DLD1 (cell line): ENCODE measurements around the gene EMC1.
"Not testable (repeated sequence)": the region's sequence is repeated elsewhere in the genome, so short reads cannot be mapped to it uniquely, and the experiment has no call there.

Experiments used
- in situ Hi-C: cut with HindIII; loops from 2 replicates; pipeline ENCODE4 v1.10.0; 2017; ENCODE audit warnings: low sequenced_read_pairs

The EMC1 gene

DNA sequence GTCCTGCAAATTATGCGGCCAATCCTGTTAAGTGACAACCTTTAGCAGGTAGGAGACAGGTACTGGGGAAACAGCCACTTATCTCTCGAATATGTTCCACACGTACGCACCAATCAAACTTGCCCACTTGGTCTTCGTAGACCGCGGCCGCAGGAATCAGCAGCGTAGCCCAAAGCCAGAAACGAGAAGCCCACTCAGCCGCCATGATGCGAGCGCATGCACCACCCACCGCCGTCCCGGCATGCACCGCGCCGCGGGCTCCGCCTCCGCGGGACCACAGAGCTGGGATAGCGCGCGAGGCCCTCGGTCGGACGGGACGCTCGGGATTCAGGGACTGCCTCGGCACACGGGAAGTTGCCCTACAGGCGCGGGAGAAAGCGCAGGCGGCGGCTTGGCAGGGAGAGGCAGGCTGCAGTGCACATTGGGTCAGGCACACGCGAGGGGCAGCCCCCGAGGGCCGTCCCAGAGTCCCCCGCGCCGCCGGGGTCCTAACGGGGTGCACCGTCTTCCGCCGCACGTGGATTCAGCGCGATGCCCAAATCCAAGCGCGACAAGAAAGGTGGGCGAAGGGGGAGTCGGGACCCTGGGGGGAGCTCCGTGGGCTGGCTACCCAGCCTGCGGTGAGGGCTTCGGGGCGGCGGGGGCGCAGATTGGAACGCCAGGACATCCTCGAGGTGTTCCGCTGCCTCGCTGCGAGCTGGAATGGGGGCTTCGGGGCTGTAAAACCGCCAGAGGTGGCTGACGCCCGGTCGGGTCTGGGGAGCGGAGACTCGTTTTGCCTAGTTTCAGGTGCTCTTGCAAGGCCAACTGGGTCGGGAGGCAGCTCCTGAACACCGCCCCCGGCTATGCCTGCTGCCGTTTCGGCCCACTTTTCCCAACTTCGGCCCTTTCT lies at the start of gene EMC1, which contains the start of gene MRTO4:
EMC1 (minus strand) TSS at position 220 of the 892 bp plus-strand sequence; CDS start at position 205, 15 bp downstream.
MRTO4 (plus strand) TSS at position 501 of the 892 bp plus-strand sequence; CDS start at position 532, 31 bp downstream.
- in situ Hi-C loops = no loop called here

DNA sequence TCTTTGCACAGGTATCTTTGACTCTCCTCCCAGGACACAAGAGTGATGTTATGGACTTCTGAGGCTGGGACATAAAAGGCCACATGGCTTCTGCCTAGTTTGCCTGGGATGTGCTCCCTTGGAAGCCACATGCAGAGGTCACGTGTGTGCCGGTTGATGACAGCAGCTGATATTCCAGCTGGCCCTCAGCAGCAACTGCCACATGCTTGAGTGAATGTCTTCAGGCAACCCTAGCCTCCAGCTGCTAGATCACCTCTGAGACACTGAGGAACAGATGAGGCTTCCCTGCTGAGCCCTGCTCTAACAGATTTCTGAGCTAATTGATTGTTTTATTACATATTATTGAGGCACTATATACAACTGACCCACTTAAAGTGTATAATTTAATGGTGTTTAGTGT lies 48.9 kb upstream of the EMC1 start:
- in situ Hi-C loops = no loop called here

DNA sequence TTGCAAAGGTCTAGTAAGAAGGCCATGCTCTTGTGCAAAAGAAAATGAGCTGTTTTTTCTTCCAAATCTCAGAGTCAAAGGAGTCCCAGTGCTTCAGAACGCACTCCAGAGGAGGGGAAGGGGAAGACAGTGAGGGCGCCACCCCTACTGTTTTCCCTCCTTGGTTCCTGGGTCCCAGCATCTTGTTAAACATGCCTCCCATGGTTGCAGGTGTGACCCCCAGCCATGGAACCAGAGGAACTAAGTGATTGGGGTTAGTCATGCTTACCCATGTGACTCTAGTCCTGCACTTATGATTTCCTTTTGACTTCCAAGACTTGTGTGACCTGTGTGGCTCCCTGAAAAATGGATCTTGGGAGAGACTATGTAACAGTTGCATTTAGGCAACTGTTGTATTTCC lies 43.3 kb upstream of the EMC1 start:
- in situ Hi-C loops = no loop called here

DNA sequence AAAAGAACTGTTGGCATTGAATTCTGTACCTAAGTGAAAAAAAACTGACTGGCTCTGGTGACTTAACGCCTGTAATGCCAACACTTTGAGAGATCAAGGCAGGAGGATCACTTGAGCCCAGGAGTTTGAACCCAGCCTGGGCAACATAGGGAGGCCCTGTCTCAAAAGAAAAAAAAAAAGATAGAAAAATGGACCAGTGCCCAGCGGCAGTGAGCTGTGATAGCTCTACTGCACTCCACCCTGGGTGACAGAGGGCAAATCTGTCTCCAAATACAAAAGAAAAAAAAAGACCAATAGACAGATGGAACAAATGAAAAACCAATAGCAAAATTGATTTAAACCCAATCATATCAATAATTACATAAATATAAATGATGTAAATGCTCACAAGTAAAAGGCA lies 37.9 kb upstream of the EMC1 start:
- in situ Hi-C loops = no loop called here

DNA sequence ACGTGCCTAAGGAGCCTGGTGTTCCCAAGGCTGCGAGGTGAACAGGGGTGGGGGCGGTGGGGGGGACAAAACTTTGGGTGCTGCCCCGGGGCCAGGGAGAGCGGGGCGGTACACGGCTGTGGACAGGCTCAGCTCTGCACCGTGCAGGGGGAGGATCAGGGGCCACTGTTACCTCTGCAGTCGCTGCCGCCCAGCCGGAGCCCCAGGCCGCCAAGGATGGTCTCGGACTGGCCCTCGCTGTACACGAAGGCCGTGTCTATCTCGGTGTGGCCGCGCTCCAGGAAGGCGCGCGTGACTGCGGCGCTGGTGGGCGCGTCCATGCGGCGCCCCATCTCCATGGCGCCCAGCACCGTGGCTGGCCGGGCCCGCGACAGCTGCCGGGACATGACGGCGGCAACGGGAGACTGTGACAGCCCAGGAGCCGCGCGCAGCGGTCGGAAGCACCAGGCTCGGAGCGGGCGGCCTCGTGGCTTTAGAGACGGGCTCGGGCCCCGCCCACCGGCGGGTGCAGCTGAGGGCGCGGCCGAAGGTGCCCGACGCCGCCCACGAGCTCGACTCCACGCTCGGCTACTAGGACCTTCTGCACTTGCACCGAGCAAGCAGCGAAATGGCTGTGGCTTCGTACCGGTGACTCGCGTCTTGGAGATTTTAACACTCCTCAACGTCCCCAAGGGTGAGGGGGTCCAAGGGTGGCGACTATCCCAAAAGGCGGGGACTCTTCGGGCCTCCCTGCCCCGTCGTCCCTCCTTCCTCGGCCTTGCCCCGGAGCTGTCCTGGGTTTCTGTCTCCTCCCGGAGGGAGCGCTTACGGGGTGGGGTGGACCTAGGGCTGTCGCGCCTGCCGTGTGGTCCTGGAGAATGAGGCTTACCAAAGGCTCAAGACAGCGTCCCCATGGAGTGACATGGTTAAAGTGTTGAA lies 37.3 kb upstream of the EMC1 start, which contains the start of gene AKR7A3:
AKR7A3 (minus strand) TSS at position 447 of the 918 bp plus-strand sequence; CDS start at position 386, 61 bp downstream.
- in situ Hi-C loops = not testable (repeated sequence)

DNA sequence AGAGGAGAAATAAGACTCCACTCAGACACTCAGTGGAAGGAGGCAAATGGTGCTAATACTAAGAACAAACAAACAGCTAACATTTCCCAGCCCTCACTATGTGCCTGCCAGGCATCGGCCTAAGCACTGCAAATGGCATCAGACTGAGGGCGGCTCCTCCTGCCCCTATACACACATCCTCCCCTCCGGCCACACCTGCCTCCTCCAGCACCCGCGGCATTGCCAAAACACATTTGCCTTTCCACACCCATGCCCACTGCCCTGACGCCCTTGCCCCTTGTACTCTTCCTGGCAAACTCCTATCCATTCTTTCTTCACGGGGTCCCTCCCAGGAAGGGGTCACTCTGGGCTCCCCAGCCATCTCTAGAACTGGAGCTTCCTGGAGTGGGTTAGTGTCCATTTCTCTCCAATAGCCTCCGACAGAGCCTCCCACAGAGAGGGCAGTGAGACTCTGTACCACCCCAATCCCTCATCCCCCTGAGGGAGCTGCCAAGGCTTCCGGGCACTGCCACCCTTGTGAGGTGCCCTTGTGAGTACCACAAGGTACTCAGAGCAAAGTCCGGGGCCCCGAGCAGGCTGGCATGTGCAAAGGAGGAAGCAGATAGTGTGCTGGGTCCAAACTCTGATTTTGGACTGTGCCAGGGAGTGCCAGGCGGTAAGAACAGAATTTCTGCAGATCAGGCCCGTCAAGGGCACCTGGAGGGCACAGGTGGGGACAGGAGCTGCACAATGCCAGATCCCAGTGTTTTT lies 36.3 kb upstream of the EMC1 start:
- in situ Hi-C loops = no loop called here

DNA sequence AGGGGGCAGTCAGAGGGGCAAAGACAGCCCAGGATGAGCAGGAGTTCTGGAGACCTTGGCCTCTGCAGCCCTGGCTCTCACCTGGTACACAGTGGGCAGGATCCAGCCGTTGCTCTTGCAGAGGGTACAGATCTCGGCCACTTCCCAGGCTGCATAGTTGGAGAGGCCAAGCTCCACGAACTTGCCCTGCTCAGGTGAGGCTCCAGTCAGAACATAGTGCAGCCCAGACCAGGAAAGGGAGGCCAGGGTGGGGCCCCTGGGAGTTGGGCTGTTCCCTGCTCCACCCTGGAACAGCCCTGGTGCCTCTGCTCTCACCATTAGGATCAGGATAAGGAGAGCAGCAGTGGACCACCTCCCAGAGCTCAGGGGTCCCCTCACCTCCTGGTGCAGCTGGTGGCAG lies 34.5 kb upstream of the EMC1 start:
- in situ Hi-C loops = not testable (repeated sequence)

DNA sequence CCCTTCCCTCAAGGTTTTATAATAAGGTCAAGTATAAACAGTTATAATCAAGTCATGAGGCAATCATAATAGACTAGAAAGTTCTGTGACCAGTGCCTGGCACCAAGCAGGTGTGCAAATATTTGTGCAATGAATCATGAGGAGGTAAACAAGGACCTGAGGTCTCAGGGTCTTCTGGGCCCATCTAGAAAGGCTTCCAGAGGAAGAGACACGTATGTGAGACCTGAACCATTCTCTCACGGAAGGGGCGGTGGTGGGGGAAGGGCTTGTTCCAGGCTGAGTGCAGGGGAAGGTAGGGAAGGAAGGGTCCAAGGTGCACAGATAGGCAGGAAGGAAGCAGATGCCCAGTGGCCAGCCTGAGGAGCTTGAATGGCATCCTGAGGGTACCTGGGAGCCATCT lies 34.0 kb upstream of the EMC1 start:
- in situ Hi-C loops = not testable (repeated sequence)

DNA sequence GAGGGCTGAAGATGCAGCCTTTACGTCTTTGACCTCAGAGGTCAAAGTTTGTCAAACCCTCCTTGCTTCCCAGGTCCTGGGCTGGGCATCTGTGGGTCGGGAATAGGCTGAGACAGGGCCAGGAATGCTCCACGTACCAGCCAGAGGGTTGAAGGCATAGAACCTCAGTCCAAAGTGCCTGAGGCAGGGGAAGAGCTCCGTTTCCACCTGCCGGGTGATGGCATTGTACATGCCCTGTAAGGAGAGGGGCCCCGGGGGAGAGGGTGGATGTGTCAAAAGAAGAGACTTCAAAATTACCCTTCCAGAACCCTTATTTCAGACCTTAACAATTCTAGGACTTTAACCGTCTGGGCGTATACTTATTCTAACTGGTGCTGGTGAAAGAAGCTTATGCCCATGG lies 33.6 kb upstream of the EMC1 start:
- in situ Hi-C loops = no loop called here

DNA sequence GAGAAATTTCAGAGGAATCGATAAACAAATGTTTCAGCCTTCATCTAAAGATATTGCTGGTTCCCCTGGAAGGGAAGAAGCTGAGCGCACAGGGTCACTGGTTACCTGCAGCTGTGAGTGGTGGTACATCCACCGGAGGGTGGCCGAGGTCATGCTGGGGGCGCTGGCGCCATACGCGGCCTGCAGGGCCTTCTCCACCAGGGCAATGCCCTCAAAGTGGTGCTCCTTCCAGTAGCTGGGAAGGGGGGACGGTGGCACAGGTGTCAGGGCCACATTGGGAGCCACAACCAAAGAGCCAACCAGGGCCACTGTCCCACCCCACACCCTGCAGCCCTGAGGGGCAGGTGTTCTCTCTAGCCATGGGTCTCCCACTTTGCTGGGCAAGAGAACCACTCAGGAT lies 32.6 kb upstream of the EMC1 start:
- in situ Hi-C loops = no loop called here

DNA sequence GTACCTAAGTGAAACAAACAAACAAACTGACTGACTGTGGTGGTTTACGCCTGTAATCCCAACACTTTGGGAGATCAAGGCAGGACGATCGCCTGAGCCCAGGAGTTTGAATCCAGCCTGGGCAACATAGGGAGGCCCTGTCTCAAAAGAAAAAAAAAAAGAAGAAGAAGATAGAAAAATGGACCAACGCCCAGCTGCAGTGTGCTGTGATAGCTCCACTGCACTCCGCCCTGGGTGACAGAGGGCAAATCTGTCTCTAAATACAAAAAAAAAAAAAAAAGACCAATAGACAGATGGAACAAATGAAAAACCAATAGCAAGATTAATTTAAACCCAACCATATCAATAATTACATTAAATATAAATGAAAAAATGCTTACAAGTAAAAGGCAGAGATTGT lies 23.3 kb upstream of the EMC1 start:
- in situ Hi-C loops = no loop called here

DNA sequence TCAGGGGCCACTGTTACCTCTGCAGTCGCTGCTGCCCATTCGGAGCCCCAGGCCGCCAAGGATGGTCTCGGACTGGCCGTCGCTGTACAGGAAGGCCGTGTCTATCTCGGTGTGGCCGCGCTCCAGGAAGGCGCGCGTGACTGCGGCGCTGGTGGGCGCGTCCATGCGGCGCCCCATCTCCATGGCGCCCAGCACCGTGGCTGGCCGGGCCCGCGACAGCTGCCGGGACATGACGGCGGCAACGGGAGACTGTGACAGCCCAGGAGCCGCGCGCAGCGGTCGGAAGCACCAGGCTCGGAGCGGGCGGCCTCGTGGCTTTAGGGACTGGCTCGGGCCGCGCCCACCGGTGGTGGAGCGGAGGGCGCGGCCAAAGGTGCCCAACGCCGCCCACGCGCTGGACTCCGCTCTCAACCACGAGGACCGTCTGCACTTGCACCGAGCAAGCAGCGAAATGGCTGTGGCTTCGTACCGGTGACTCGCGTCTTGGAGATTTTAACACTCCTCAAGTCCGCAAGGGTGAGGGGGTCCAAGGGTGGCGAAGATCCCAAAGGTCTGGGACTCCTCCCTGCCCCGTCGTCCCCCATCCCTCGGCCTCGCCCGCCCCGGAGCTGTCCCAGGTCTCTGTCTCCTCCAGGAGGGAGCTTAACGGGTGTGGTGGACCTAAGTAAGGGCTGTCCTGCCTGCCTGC lies 22.7 kb upstream of the EMC1 start:
- in situ Hi-C loops = not testable (repeated sequence)

DNA sequence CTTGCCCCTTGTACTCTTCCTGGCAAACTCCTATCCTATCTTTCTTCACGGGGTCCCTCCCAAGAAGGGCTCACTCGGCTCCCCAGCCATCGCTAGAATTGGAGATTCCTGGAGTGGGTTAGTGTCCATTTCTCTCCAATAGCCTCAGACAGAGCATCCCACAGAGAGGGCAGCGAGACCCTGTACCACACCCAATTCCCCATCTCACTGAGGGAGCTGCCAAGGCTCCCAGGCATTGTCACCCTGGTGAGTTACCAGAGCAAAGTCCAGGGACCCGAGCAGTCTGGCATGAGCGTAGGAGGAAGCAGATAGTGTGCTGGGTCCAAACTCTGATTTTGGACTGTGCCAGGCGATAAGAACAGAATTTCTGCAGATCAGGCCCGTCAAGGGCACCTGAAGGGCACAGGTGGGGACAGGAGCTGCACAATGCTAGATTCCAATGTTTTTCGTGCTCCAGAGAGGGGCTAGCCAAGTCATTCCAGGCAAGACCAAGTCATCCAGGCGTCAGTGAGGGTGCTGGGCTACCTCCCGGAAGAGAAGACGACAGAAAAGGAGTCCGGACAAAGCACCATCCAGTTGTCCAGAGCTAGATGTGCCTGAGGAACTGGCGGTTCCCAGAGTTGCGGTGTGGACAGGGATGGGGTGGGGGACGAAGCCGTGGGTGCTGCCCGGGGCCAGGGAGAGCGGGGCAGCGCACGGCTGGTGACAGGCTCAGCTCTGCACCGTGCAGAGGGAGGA lies 22.0 kb upstream of the EMC1 start:
- in situ Hi-C loops = no loop called here

DNA sequence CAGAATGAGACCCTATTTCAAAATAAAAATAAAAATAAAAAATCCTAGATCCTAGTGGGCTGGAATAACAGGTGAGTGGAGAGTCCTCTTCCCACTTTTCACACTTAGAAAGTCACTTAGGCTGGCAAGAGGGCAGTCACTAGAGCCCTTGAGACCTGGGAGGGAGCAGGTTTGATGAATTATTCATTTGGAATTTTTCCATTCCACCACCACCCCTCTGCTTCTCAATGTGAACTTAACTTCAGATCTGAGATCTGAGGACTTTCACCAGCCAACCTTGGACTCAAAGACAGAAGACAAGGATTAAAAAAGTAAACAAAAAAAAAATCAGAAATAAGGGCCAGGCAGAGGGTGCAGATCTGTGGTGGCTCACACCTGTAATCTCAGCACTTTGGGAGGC lies 20.7 kb upstream of the EMC1 start:
- in situ Hi-C loops = no loop called here

DNA sequence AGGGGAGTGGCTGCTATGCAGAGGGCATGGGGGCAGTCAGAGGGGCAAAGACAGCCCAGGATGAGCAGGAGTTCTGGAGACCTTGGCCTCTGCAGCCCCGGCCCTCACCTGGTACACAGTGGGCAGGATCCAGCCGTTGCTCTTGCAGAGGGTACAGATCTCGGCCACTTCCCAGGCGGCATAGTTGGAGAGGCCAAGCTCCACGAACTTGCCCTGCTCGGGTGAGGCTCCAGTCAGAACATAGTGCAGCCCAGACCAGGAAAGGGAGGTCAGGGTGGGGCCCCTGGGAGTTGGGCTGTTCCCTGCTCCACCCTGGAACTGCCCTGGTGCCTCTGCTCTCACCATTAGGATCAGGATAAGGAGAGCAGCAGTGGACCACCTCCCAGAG lies 19.0 kb upstream of the EMC1 start:
- in situ Hi-C loops = not testable (repeated sequence)

DNA sequence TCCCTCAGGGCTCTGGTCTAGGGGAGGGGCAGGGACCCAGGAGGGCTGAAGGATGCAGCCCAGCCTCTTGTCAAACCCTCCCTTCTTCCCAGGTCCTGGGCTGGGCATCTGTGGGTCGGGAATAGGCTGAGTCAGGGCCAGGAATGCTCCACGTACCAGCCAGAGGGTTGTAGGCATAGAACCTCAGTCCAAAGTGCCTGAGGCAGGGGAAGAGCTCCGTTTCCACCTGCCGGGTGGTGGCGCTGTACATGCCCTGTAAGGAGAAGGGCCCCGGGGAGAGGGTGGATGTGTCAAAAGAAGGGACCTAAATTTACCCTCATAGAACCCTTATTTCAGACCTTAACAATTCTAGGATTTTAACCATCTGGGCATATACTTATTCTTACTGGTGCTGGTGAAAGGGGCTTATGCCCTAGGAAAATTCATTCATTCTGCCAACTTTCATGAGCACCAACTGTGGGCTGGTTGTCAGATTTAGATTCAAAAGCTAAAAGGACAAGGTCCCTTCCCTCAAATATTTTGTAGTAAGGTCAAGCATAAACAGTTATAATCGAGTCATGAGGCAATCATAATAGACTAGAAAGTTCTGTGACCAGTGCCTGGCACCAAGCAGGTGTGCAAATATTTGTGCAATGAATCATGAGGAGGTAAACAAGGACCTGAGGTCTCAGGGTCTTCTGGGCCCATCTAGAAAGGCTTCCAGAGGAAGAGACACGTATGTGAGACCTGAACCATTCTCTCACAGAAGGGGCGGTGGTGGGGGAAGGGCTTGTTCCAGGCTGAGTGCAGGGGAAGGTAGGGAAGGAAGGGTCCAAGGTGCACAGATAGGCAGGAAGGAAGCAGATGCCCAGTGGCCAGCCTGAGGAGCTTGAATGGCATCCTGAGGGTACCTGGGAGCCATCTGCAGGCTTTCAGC lies 18.4 kb upstream of the EMC1 start:
- in situ Hi-C loops = not testable (repeated sequence)

DNA sequence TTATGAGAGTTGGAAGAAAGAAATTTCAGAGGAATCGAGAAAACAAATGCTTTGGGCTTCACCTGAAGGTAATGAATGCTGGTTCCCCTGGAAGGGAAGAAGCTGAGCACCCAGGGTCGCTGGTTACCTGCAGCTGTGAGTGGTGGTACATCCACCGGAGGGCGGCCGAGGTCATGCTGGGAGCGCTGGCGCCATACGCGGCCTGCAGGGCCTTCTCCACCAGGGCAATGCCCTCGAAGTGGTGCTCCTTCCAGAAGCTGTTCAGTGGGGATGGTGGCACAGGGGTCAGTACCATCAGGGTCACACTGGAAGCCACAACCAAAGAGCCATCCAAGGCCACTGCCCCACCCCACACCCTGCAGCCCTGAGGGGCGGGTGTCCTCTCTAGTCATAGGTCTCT lies 17.1 kb upstream of the EMC1 start:
- in situ Hi-C loops = no loop called here

DNA sequence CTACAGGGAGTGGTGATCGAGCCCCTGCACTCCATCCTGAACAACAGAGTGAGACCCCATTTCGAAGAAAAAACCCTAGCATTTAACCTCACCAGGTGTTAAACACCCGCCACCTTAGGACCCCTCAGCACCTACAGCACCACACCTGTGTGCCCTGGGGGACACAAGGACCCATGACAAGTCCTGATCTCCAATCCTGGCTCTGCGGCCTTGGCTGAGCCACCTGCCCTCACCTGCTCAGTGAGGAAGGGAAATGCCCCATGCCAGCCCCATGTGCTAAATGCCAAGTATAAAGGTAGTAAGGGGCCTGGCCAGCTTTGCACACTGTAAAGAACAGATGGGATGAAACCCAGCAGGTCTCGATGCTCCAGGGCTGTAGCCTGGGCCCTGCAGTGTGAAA lies 11.4 kb upstream of the EMC1 start:
- in situ Hi-C loops = no loop called here

DNA sequence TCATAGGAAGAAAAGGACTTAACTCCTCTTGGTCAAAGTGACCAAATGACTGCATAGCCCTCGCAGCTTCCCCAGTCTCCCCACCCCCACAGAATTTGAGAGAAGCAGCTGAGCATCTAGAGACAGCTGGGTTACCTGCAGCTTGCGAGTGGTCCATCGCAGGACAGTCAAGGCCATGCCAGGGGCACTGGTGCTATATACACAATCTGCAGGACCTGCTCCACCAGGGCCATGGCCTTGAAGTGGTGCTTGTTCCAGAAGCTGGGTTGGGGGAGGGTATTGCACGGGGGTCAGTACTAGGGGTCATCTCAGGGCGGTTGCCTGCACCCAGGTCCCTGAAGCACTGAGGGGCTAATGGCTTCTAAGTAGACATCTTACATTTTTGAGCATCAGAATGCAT lies 10.7 kb upstream of the EMC1 start:
- in situ Hi-C loops = no loop called here
